ENCODE measurements around the gene GIMAP8.
A peak's percentile ranks its signal among the peaks of the same experiment; 100 is the strongest.

GIMAP8 gene

GRCh38 chr7:150412518-150413488 is 37.6 kb upstream of the GIMAP8 start:
- TF ChIP-seq CTCF (IDR thresholded peaks at IDR 0.05; ENCODE audit: insufficient read depth, low read depth, low read length, missing control alignments) = no peak
- DNase-seq (ENCODE audit: low read depth) = no peak
- no peak overlapping the region for H3K4me3 ChIP-seq (ENCODE audit: low read depth, low read length)

GRCh38 chr7:150413640-150414081 is 36.8 kb upstream of the GIMAP8 start:
- no peak for DNase-seq (ENCODE audit: low read depth)
- TF ChIP-seq CTCF (IDR thresholded peaks at IDR 0.05; ENCODE audit: insufficient read depth, low read depth, low read length, missing control alignments) = no peak
- no peak overlapping the region for H3K4me3 ChIP-seq (ENCODE audit: low read depth, low read length)

- DNase-seq (ENCODE audit: low read depth) = no peak
- TF ChIP-seq CTCF (IDR thresholded peaks at IDR 0.05; ENCODE audit: insufficient read depth, low read depth, low read length, missing control alignments) = no peak
- no peak overlapping the region for H3K4me3 ChIP-seq (ENCODE audit: low read depth, low read length)
Measured at GRCh38 chr7:150415161-150416153, 35.0 kb upstream of the GIMAP8 start.

GRCh38 chr7:150417239-150417638 is 33.2 kb upstream of the GIMAP8 start:
- no peak overlapping the region for H3K4me3 ChIP-seq (ENCODE audit: low read depth, low read length)
- TF ChIP-seq CTCF (IDR thresholded peaks at IDR 0.05; ENCODE audit: insufficient read depth, low read depth, low read length, missing control alignments) = no peak
- no peak for DNase-seq (ENCODE audit: low read depth)

- TF ChIP-seq CTCF (IDR thresholded peaks at IDR 0.05; ENCODE audit: insufficient read depth, low read depth, low read length, missing control alignments) = peak; percentile 3
- no peak for DNase-seq (ENCODE audit: low read depth)
- no peak overlapping the region for H3K4me3 ChIP-seq (ENCODE audit: low read depth, low read length)
Measured at GRCh38 chr7:150417863-150418262, 32.6 kb upstream of the GIMAP8 start.

GRCh38 chr7:150420242-150420641 is 30.2 kb upstream of the GIMAP8 start:
- H3K4me3 ChIP-seq (ENCODE audit: low read depth, low read length) = no peak overlapping the region
- TF ChIP-seq CTCF (IDR thresholded peaks at IDR 0.05; ENCODE audit: insufficient read depth, low read depth, low read length, missing control alignments) = no peak
- no peak for DNase-seq (ENCODE audit: low read depth)

Measured in GM12865 (cell line).